PC-9 (cell line): Measurements from ENCODE around the gene JAG2. TPM values are rescaled to one million over a fixed set of nuclear protein-coding genes. Genes with fewer than 3 reads are reported as not detected.

Experiments used
- BruUV-seq: library from RNA; stranded (reverse); fragments of 400-500 nt; replicated peaks from 2 replicates; lab custom pipeline; 2021; lab: Mats Ljungman, UMichigan
- CTCF ChIA-PET: fragments of 300-600 bp; sonication (Branson Sonifier 250); formaldehyde crosslinking; loops from one replicate; lab custom pipeline; 2022; ENCODE audit warnings: antibody characterized with exemption; lab: Charles Lee
- POLR2A ChIA-PET: fragments of 300-600 bp; sonication (Branson Sonifier 250); formaldehyde crosslinking; loops from one replicate; lab custom pipeline; 2022; ENCODE audit warnings: antibody characterized with exemption; ENCODE audit not compliant: unreplicated experiment; lab: Charles Lee
- DNase-seq, 2 experiments: peaks; one replicate each; pipeline versions ENCODE4 v3.0.0 to v3.0.0-alpha.2; 2015 to 2022; ENCODE audit warnings: mixed read lengths in 1 of 2
- H2AFZ ChIP-seq: fragments of 200-600 bp; sonication (generic); 2 replicates; pipeline ENCODE4 v1.8.1; 2017; ENCODE audit warnings: antibody characterized with exemption
- H3F3A ChIP-seq: fragments of 200-600 bp; sonication (generic); 2 replicates; pipeline ENCODE4 v1.8.1; 2017; ENCODE audit warnings: antibody characterized with exemption, mild to moderate bottlenecking, low read depth; ENCODE audit not compliant: insufficient read depth
- H3K27ac ChIP-seq: fragments of 200-600 bp; sonication (generic); 2 replicates; pipeline ENCODE4 v1.6.1; 2016; ENCODE audit warnings: mixed run types
- H3K27me3 ChIP-seq: fragments of 200-600 bp; sonication (generic); 2 replicates; pipeline ENCODE4 v1.6.1; 2016; ENCODE audit warnings: low read depth, mixed run types; ENCODE audit not compliant: insufficient read depth
- H3K36me3 ChIP-seq: fragments of 200-600 bp; sonication (generic); 2 replicates; pipeline ENCODE4 v1.6.1; 2016; ENCODE audit warnings: low read depth, mixed run types
- H3K4me1 ChIP-seq: fragments of 200-600 bp; sonication (generic); replicated peaks from 2 replicates; pipeline ENCODE4 v1.6.1; 2016; ENCODE audit warnings: mixed run types; ENCODE audit not compliant: insufficient read depth
- H3K4me2 ChIP-seq: fragments of 200-600 bp; sonication (generic); 2 replicates; pipeline ENCODE4 v1.6.1; 2017; ENCODE audit warnings: mixed run types
- H3K4me3 ChIP-seq: fragments of 200-600 bp; sonication (generic); 2 replicates; pipeline ENCODE4 v1.6.1; 2016; ENCODE audit warnings: mixed run types
- H3K79me2 ChIP-seq: fragments of 200-600 bp; sonication (generic); 2 replicates; pipeline ENCODE4 v1.6.1; 2017; ENCODE audit warnings: low read depth, mixed run types
- H3K9me2 ChIP-seq: fragments of 200-600 bp; sonication (generic); 2 replicates; pipeline ENCODE4 v1.8.1; 2017; ENCODE audit warnings: mild to moderate bottlenecking; ENCODE audit not compliant: insufficient read depth
- H3K9me3 ChIP-seq: fragments of 200-600 bp; sonication (generic); 2 replicates; pipeline ENCODE4 v1.8.1; 2016; ENCODE audit warnings: low read depth; ENCODE audit not compliant: insufficient read depth
- H4K20me1 ChIP-seq: fragments of 200-600 bp; sonication (generic); 2 replicates; pipeline ENCODE4 v1.8.1; 2017; ENCODE audit not compliant: insufficient read depth
- CTCF ChIP-seq: fragments of 200-600 bp; sonication (generic); conservative IDR thresholded peaks from 2 replicates; pipeline ENCODE4 v1.6.1; 2017; ENCODE audit warnings: mixed run types, antibody characterized with exemption, mild to moderate bottlenecking, moderate library complexity
- EZH2 ChIP-seq: fragments of 200-600 bp; sonication (generic); IDR thresholded peaks from 2 replicates; pipeline ENCODE4 v1.8.0; 2017; ENCODE audit warnings: antibody characterized with exemption, low read depth
- intact Hi-C: fragments of 100-400 bp; cut with micrococcal nuclease; formaldehyde crosslinking; loops from one replicate; pipeline ENCODE4 v1.10.0; 2022; ENCODE audit not compliant: unreplicated experiment
- total RNA-seq: library from RNA; stranded (reverse); gene quantifications from 2 replicates; pipeline ENCODE4 v1.2.3, GENCODE V29; 2021

The JAG2 gene
- total RNA-seq, 1 experiment from 2014 or later, result 17.8 TPM

- BruUV-seq, result no TSS peak
- no peaks in the 10 kb centered on the region for H3K36me3 ChIP-seq
- H3F3A ChIP-seq, result peaks cover 21% of the 10 kb centered on the region
- intact Hi-C loops, result no loop called here
- ChIA-PET POLR2A (interaction anchor here (0.6 kb wide), 2 partner anchors 26 to 195 kb away, joined by 4 to 11 read pairs; partner anchors contain the start of gene PACS2), CTCF (no interaction called here)
- peaks cover 15% of the 10 kb centered on the region for H3K9me3 ChIP-seq
- H2AFZ ChIP-seq, result no peak overlapping the region
- TF ChIP-seq CTCF (no peak), EZH2 (no peak)
- no peaks in the 10 kb centered on the region for H3K79me2 ChIP-seq
- 0 out of 2 replicates have a peak overlapping the region, but pooled peaks have one; percentile 78 for H3K4me2 ChIP-seq
- H3K27ac ChIP-seq, result no peak overlapping the region
- H3K4me3 ChIP-seq, result no peak overlapping the region
- H4K20me1 ChIP-seq, result no peaks in the 10 kb centered on the region
- no peaks in the 10 kb centered on the region for H3K27me3 ChIP-seq
- H3K9me2 ChIP-seq, result no peaks in the 10 kb centered on the region
- peaks cover 38% of the 10 kb centered on the region for H3K4me1 ChIP-seq
- no peak for DNase-seq
Measured at GRCh38 chr14:105120056-105120455, 48.5 kb downstream of the JAG2 start.

GRCh38 chr14:105119408-105120025 is 49.1 kb downstream of the JAG2 start:
- Histone ChIP-seq H3K79me2 (no peaks in the 10 kb centered on the region), H3K27me3 (no peaks in the 10 kb centered on the region), H4K20me1 (no peaks in the 10 kb centered on the region), H3K4me2 (peak overlapping the region; percentile 78), H3F3A (peaks cover 21% of the 10 kb centered on the region), H3K36me3 (no peaks in the 10 kb centered on the region), H3K9me3 (peaks cover 15% of the 10 kb centered on the region), H3K9me2 (no peaks in the 10 kb centered on the region), H2AFZ (no peak overlapping the region), H3K4me1 (peaks cover 38% of the 10 kb centered on the region), H3K27ac (no peak overlapping the region), H3K4me3 (peak overlapping the region; percentile 18; the same call in 1 of the 2 replicates)
- no peak for DNase-seq
- ChIA-PET CTCF (no interaction called here), POLR2A (interaction anchor here (0.6 kb wide), 1 partner anchor 25 kb away, joined by 4 read pairs; no protein-coding TSS in a partner anchor)
- TF ChIP-seq CTCF, result no peak
- no peak for TF ChIP-seq EZH2
- intact Hi-C loops, result no loop called here
- no TSS peak for BruUV-seq

GRCh38 chr14:105118646-105119407 is 49.7 kb downstream of the JAG2 start:
- H3K4me2 ChIP-seq, result peak overlapping the region; percentile 78
- peaks cover 38% of the 10 kb centered on the region for H3K4me1 ChIP-seq
- H3K9me3 ChIP-seq, result peaks cover 15% of the 10 kb centered on the region
- no TSS peak for BruUV-seq
- H3K4me3 ChIP-seq, result peak overlapping the region; percentile 18; the same call in 1 of the 2 replicates
- DNase-seq, result peak; percentile 62 to 86
- peak overlapping the region; percentile 83 for H3K27ac ChIP-seq
- ChIA-PET CTCF (interaction anchor here (1.1 kb wide), 1 partner anchor 10 kb away, joined by 4 read pairs; no protein-coding TSS in a partner anchor), POLR2A (no interaction called here)
- intact Hi-C loops, result no loop called here
- H3K27me3 ChIP-seq, result no peaks in the 10 kb centered on the region
- H3K79me2 ChIP-seq, result no peaks in the 10 kb centered on the region
- H4K20me1 ChIP-seq, result no peaks in the 10 kb centered on the region
- peaks cover 21% of the 10 kb centered on the region for H3F3A ChIP-seq
- H2AFZ ChIP-seq, result no peak overlapping the region
- no peaks in the 10 kb centered on the region for H3K36me3 ChIP-seq
- TF ChIP-seq EZH2 (no peak), CTCF (no peak)
- H3K9me2 ChIP-seq, result no peaks in the 10 kb centered on the region
